Activated effector memory CD4-positive, alpha-beta T cell treated with Interleukin-2 at 50 U/mL for 16 hours (primary cell): ENCODE results near the gene MACROD2.
"Not testable (repeated sequence)": the region's sequence is repeated elsewhere in the genome, so short reads cannot be mapped to it uniquely, and the experiment has no call there.

ENCODE experiments used
- DNase-seq: peaks from one replicate; pipeline ENCODE4 v3.0.0-alpha.2; 2020

MACROD2 gene

GRCh38 chr20:14418376-14418775 is 423.1 kb downstream of the MACROD2 start:
- no peak for DNase-seq

- no peak for DNase-seq
Measured at GRCh38 chr20:14422892-14423291, 427.6 kb downstream of the MACROD2 start.

- DNase-seq: no peak
Measured at GRCh38 chr20:14431568-14431967, 436.3 kb downstream of the MACROD2 start.

GRCh38 chr20:14432085-14432484 is 436.8 kb downstream of the MACROD2 start:
- no peak for DNase-seq

- DNase-seq: no peak
Measured at GRCh38 chr20:14432597-14432996, 437.3 kb downstream of the MACROD2 start.

GRCh38 chr20:14434384-14435136 is 439.2 kb downstream of the MACROD2 start:
- no peak for DNase-seq

- no peak for DNase-seq
Measured at GRCh38 chr20:14441201-14441600, 445.9 kb downstream of the MACROD2 start.

GRCh38 chr20:14444106-14444505 is 448.8 kb downstream of the MACROD2 start:
- no peak for DNase-seq

- DNase-seq: no peak
Measured at GRCh38 chr20:14445310-14445709, 450.0 kb downstream of the MACROD2 start.

GRCh38 chr20:14445902-14446301 is 450.6 kb downstream of the MACROD2 start:
- DNase-seq: no peak

- no peak for DNase-seq
Measured at GRCh38 chr20:14446446-14446845, 451.1 kb downstream of the MACROD2 start.

GRCh38 chr20:14449323-14449722 is 454.0 kb downstream of the MACROD2 start:
- no peak for DNase-seq

- DNase-seq: no peak
Measured at GRCh38 chr20:14450256-14450655, 454.9 kb downstream of the MACROD2 start.

- no peak for DNase-seq
Measured at GRCh38 chr20:14451458-14451857, 456.1 kb downstream of the MACROD2 start.

GRCh38 chr20:14453259-14453658 is 457.9 kb downstream of the MACROD2 start:
- no peak for DNase-seq

- no peak for DNase-seq
Measured at GRCh38 chr20:14454296-14454695, 459.0 kb downstream of the MACROD2 start.

- not testable (repeated sequence) for DNase-seq
Measured at GRCh38 chr20:14467104-14467827, 471.9 kb downstream of the MACROD2 start.

- no peak for DNase-seq
Measured at GRCh38 chr20:14470231-14470899, 475.0 kb downstream of the MACROD2 start.

GRCh38 chr20:14470977-14471661 is 475.8 kb downstream of the MACROD2 start:
- no peak for DNase-seq

- no peak for DNase-seq
Measured at GRCh38 chr20:14477125-14477524, 481.8 kb downstream of the MACROD2 start.

GRCh38 chr20:14478126-14478525 is 482.8 kb downstream of the MACROD2 start:
- no peak for DNase-seq

GRCh38 chr20:14481863-14482262 is 486.5 kb downstream of the MACROD2 start:
- no peak for DNase-seq

GRCh38 chr20:14488212-14488611 is 492.9 kb downstream of the MACROD2 start:
- DNase-seq: no peak
